K562 (cell line): ENCODE measurements around the gene TMEM89. TPM values are rescaled to one million over a fixed set of nuclear protein-coding genes. Genes with fewer than 3 reads are reported as not detected.

Source experiments
- CHD1 ChIP-seq: fragments of 200-600 bp; sonication (generic); IDR thresholded peaks from one replicate; pipeline ENCODE4 v1.6.1; 2012; ENCODE audit warnings: mild to moderate bottlenecking, moderate library complexity, low read length, inconsistent platforms
- CSDE1 ChIP-seq, 2 experiments: fragments of 450-650 bp; IDR thresholded peaks; 2 replicates each; pipeline ENCODE4 v1.6.1; 2016; ENCODE audit warnings: mild to moderate bottlenecking in 1 of 2
- KLF1 ChIP-seq: fragments of 450-650 bp; IDR thresholded peaks from 2 replicates; pipeline ENCODE4 v1.6.1; 2016; ENCODE audit warnings: missing genetic modification characterization, missing compliant biosample characterization
- NR2F6 ChIP-seq: fragments of 450-650 bp; formaldehyde crosslinking; IDR thresholded peaks from 2 replicates; pipeline ENCODE4 v1.4.0; 2020; ENCODE audit warnings: mild to moderate bottlenecking
- NRF1 ChIP-seq, 2 experiments: fragments of 450-650 bp; IDR thresholded peaks in 1 of 2; conservative IDR thresholded peaks in 1 of 2; 2 replicates each; pipeline ENCODE4 v1.6.1; 2014; ENCODE audit warnings: mild to moderate bottlenecking in 2 of 2
- SOX6 ChIP-seq: fragments of 450-650 bp; IDR thresholded peaks from 2 replicates; pipeline ENCODE4 v1.6.1; 2014; ENCODE audit warnings: mild to moderate bottlenecking
- ZNF146 ChIP-seq: IDR thresholded peaks from one replicate; pipeline ENCODE4 v1.6.1; 2018; ENCODE audit warnings: missing compliant biosample characterization; ENCODE audit not compliant: unreplicated experiment
- polyA plus RNA-seq, 8 experiments: library from polyadenylated mRNA; depleted of rRNA in 4 of 8; stranded (reverse) in 5 of 8; unstranded in 3 of 8; fragments of >200 nt; fragmentation: Nextera tagmentation in 2 of 8; fragmentation: Illumina TruSeq in 1 of 8; extraction: Ambion mirVana in 2 of 8; extraction: Trizol in 1 of 8; gene quantifications; 2 replicates each; pipeline versions ENCODE4 v1.2.1 to v1.2.3, GENCODE V29; 2011 to 2014; ENCODE audit warnings: inconsistent platforms in 1 of 8, missing spikeins in 1 of 8
- total RNA-seq, 7 experiments: library from RNA; depleted of rRNA in 6 of 7; stranded (reverse); fragments of >200 nt in 6 of 7; fragmentation: Illumina TruSeq in 2 of 7; extraction: Trizol in 2 of 7; gene quantifications; 2 replicates each; pipeline versions ENCODE4 v1.2.1 to v1.2.3, GENCODE V29; 2011 to 2021; ENCODE audit warnings: low replicate concordance in 1 of 7
- TF ChIP-seq, protein P1 (sequence below): sonication (generic); formaldehyde crosslinking; IDR thresholded peaks from 2 replicates; pipeline ENCODE4 v1.8.1; 2023; ENCODE audit warnings: missing genetic modification reagents, mild to moderate bottlenecking, borderline replicate concordance

The TMEM89 gene
- total and polyA plus RNA-seq, 9 of the 15 experiments (the other 6 are each of a cell fraction or from before 2014, with no cell fraction given): not detected

DNA sequence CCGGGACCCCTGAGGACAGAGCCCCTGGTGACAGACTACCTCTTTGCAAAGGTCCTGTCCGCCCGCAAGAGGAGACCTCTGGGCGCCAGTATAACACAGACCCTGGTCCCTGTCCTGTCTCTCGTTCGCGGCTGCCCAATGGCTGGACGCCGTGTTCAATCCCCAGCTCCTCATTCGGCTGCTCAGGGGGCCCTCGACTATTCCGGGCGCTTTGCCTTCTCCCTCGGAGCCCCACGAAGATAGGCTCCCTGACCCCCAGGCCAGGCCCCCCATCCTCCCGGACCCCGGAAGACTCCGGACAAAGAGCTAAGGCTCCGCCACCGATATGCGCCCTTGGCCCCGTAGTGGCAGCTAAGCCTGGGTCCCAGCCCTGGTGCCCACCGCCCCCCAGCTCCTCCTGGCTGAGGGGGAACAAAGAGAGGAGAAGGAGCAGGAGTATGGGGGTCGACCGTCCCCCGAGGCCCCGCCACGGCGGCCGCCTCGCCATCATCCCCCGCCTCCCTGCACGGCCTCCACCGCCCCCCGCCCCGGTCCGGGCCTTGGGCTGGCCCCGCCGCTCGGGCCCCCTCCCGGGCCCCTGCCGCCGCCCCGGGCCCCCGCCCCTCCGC, 40.7 kb upstream of the TMEM89 start (continued):
- TF ChIP-seq CSDE1 (IDR thresholded peaks at IDR 0.05) (no peak), SOX6 (no peak), KLF1 (no peak), NRF1 (conservative IDR thresholded peaks at IDR 0.05 in 1 of 2, IDR thresholded peaks at IDR 0.05 in 1 of 2) (no peak), NR2F6 (CRISPR knock-in tag) (no peak), CHD1 (no peak), ZNF146 (no peak)
- TF ChIP-seq, protein P1, sequence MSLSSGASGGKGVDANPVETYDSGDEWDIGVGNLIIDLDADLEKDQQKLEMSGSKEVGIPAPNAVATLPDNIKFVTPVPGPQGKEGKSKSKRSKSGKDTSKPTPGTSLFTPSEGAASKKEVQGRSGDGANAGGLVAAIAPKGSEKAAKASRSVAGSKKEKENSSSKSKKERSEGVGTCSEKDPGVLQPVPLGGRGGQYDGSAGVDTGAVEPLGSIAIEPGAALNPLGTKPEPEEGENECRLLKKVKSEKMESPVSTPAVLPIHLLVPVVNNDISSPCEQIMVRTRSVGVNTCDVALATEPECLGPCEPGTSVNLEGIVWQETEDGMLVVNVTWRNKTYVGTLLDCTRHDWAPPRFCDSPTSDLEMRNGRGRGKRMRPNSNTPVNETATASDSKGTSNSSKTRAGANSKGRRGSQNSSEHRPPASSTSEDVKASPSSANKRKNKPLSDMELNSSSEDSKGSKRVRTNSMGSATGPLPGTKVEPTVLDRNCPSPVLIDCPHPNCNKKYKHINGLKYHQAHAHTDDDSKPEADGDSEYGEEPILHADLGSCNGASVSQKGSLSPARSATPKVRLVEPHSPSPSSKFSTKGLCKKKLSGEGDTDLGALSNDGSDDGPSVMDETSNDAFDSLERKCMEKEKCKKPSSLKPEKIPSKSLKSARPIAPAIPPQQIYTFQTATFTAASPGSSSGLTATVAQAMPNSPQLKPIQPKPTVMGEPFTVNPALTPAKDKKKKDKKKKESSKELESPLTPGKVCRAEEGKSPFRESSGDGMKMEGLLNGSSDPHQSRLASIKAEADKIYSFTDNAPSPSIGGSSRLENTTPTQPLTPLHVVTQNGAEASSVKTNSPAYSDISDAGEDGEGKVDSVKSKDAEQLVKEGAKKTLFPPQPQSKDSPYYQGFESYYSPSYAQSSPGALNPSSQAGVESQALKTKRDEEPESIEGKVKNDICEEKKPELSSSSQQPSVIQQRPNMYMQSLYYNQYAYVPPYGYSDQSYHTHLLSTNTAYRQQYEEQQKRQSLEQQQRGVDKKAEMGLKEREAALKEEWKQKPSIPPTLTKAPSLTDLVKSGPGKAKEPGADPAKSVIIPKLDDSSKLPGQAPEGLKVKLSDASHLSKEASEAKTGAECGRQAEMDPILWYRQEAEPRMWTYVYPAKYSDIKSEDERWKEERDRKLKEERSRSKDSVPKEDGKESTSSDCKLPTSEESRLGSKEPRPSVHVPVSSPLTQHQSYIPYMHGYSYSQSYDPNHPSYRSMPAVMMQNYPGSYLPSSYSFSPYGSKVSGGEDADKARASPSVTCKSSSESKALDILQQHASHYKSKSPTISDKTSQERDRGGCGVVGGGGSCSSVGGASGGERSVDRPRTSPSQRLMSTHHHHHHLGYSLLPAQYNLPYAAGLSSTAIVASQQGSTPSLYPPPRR: no peak
